Osteocyte (in vitro differentiated cells): ENCODE measurements around the gene MSANTD1. TPM values are rescaled to one million over a fixed set of nuclear protein-coding genes. Genes with fewer than 3 reads are reported as not detected.

Source experiments
- DNase-seq: peaks from one replicate; pipeline ENCODE4 v3.0.0; 2021; ENCODE audit warnings: mixed read lengths; ENCODE audit not compliant: unreplicated experiment; ENCODE audit errors: extremely low spot score
- H3K27ac Mint-ChIP-seq: one replicate; pipeline ENCODE4 v1.8.0; 2021; ENCODE audit warnings: mild to moderate bottlenecking, mixed read lengths; ENCODE audit not compliant: unreplicated experiment
- H3K27me3 Mint-ChIP-seq: one replicate; pipeline ENCODE4 v1.8.0; 2021; ENCODE audit warnings: mixed read lengths; ENCODE audit not compliant: unreplicated experiment
- H3K36me3 Mint-ChIP-seq: one replicate; pipeline ENCODE4 v1.8.0; 2021; ENCODE audit warnings: mixed read lengths; ENCODE audit not compliant: unreplicated experiment
- H3K4me1 Mint-ChIP-seq: one replicate; pipeline ENCODE4 v1.8.0; 2021; ENCODE audit warnings: mixed read lengths; ENCODE audit not compliant: unreplicated experiment
- H3K4me3 Mint-ChIP-seq: one replicate; pipeline ENCODE4 v1.8.0; 2021; ENCODE audit warnings: mild to moderate bottlenecking, moderate library complexity, mixed read lengths; ENCODE audit not compliant: unreplicated experiment
- H3K9me3 Mint-ChIP-seq: one replicate; pipeline ENCODE4 v1.8.0; 2021; ENCODE audit warnings: mixed read lengths; ENCODE audit not compliant: unreplicated experiment
- total RNA-seq: library from RNA; stranded (reverse); gene quantifications from 2 replicates; pipeline ENCODE4 v1.2.1, GENCODE V29; 2021
- TF ChIP-seq, protein P1 (sequence below): fragments of 200-600 bp; sonication (generic); IDR thresholded peaks from 2 replicates; pipeline ENCODE4 v1.5.0; 2021; ENCODE audit warnings: antibody characterized with exemption, mild to moderate bottlenecking, moderate library complexity

The MSANTD1 gene
- total RNA-seq, 1 donor from 2014 or later = 0.83 TPM

DNA sequence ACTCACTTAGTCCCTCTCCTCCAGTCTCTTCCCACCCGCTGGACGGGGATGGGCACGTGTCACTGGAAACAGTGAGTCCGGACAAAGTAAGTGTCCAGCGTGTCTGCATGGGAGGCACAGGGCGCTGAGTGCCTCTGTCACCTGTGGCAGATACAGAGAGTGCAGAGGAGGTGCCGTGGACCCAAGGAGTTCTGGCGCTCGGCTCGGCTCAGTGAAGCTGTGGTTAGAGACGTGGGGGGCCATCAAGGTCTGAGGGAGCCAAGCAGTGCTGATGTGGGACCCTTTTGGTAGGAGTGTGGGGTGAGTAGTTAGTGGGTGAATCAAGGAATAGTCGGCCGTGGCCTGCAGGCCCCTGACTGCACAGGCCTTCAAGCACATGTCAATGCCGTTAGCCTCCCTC, 40.1 kb upstream of the MSANTD1 start:
- Mint-ChIP-seq H3K27me3 (no peaks in the 10 kb centered on the region), H3K4me3 (no peak overlapping the region), H3K4me1 (no peaks in the 10 kb centered on the region), H3K9me3 (no peaks in the 10 kb centered on the region), H3K36me3 (peaks cover 56% of the 10 kb centered on the region), H3K27ac (no peak overlapping the region)
- no peak for DNase-seq
- TF ChIP-seq, protein P1, sequence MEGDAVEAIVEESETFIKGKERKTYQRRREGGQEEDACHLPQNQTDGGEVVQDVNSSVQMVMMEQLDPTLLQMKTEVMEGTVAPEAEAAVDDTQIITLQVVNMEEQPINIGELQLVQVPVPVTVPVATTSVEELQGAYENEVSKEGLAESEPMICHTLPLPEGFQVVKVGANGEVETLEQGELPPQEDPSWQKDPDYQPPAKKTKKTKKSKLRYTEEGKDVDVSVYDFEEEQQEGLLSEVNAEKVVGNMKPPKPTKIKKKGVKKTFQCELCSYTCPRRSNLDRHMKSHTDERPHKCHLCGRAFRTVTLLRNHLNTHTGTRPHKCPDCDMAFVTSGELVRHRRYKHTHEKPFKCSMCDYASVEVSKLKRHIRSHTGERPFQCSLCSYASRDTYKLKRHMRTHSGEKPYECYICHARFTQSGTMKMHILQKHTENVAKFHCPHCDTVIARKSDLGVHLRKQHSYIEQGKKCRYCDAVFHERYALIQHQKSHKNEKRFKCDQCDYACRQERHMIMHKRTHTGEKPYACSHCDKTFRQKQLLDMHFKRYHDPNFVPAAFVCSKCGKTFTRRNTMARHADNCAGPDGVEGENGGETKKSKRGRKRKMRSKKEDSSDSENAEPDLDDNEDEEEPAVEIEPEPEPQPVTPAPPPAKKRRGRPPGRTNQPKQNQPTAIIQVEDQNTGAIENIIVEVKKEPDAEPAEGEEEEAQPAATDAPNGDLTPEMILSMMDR = no peak

DNA sequence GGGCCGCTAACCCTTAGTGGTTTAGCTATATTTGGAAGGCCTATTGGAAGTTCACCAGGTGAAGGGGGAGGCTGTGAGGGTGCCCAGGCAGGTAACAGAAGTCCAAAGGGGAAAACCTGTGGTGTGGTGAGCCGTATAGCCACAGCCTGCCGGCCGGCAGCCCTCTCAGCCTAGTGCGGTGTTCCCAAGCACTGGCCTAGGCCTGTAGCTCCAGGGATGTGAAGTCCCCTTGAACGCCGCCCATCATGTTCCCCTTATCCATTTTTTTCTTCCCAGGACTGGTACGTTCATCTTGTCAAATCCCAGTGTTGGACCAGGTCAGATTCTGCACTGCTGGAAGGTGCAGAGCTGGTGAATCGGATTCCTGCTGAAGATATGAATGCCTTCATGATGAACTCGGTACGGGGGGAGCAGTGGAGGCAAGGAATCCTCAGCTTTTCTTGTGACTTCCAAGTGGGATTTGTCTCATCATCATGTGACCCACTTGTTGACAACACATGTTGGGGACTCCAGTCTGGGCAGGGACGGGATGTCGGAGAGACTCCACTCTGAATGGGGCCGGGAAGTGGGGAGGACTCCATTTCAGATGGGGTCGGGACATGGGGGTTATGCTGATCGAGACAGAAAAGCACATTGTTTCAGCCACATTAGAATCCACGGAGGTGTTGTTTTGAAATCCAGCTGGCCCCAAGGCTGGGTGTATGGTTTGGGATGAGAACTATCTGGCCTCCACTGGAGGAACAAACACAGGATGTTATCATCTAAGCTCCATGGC, 39.2 kb upstream of the MSANTD1 start:
- no peaks in the 10 kb centered on the region for H3K9me3 Mint-ChIP-seq
- H3K27me3 Mint-ChIP-seq = no peaks in the 10 kb centered on the region
- DNase-seq = no peak
- H3K4me3 Mint-ChIP-seq = no peak overlapping the region
- TF ChIP-seq, protein P1 = no peak
- H3K4me1 Mint-ChIP-seq = no peaks in the 10 kb centered on the region
- no peak overlapping the region for H3K27ac Mint-ChIP-seq
- H3K36me3 Mint-ChIP-seq = peaks cover 60% of the 10 kb centered on the region

DNA sequence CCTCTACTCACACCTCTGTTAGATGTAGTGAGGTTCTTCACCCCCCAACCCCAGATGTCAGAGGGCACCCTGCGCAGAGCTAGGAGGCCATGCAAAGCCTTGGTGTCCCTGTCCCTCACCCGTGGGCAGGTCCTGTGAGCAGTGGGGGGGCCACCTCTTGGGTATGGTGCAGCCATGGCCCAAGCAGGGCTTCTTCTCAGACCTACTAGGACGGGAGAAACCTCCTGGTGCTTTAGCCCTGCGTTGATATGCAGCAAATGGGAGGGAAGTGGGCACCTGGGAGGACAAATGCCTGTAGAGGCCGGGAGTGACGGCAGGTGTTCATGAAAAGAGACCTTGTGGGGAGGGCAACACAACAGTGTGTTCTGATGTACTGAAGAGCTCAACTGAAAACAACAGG, 38.5 kb upstream of the MSANTD1 start:
- H3K4me3 Mint-ChIP-seq = no peak overlapping the region
- peaks cover 60% of the 10 kb centered on the region for H3K36me3 Mint-ChIP-seq
- DNase-seq = no peak
- H3K4me1 Mint-ChIP-seq = no peaks in the 10 kb centered on the region
- no peaks in the 10 kb centered on the region for H3K27me3 Mint-ChIP-seq
- H3K9me3 Mint-ChIP-seq = no peaks in the 10 kb centered on the region
- TF ChIP-seq, protein P1 = no peak
- H3K27ac Mint-ChIP-seq = no peak overlapping the region

DNA sequence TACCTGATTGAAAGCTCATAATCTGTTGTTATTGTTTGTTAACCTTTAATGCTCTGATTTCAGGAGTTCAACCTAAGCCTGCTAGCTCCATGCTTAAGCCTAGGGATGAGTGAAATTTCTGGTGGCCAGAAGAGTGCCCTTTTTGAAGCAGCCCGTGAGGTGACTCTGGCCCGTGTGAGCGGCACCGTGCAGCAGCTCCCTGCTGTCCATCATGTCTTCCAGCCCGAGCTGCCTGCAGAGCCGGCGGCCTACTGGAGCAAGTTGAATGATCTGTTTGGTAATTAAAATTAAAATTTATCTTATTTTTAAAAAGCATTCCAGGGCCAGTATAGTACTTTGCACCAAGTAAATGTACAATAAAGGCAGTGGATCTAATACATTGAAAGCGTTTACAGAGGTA, 37.1 kb upstream of the MSANTD1 start:
- H3K36me3 Mint-ChIP-seq = peaks cover 54% of the 10 kb centered on the region
- TF ChIP-seq, protein P1 = no peak
- no peaks in the 10 kb centered on the region for H3K4me1 Mint-ChIP-seq
- DNase-seq = no peak
- H3K9me3 Mint-ChIP-seq = no peaks in the 10 kb centered on the region
- no peaks in the 10 kb centered on the region for H3K27me3 Mint-ChIP-seq
- H3K27ac Mint-ChIP-seq = no peak overlapping the region
- no peak overlapping the region for H3K4me3 Mint-ChIP-seq

DNA sequence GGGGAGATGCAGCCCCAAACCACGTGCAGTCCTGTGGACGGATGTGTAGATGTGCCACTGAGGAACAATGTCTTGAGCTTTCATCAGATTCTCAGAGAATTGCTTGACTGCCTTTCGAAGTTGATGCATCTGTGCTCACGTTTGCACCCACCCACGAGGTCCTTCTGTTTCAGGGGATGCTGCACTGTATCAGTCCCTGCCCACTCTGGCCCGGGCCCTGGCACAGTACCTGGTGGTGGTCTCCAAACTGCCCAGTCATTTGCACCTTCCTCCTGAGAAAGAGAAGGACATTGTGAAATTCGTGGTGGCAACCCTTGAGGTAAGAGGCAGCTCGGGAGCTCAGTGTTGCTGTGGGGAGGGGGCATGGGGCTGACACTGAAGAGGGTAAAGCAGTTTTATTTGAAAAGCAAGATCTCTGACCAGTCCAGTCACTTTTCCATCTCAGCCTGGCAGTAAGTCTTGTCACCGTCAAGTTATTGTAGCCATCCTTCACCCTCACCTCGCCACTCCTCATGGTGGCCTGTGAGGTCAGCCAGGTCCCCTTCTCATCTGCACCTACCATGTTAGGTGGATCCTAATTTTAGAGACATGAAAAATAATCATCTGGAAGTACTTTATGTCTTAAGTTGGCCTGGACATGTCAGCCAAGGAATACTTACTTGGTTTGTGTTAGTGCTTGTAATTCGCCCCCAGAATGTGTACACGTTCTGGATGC, 36.4 kb upstream of the MSANTD1 start:
- H3K36me3 Mint-ChIP-seq = peaks cover 52% of the 10 kb centered on the region
- no peaks in the 10 kb centered on the region for H3K9me3 Mint-ChIP-seq
- TF ChIP-seq, protein P1 = no peak
- no peak for DNase-seq
- no peaks in the 10 kb centered on the region for H3K4me1 Mint-ChIP-seq
- H3K27ac Mint-ChIP-seq = no peak overlapping the region
- no peaks in the 10 kb centered on the region for H3K27me3 Mint-ChIP-seq
- H3K4me3 Mint-ChIP-seq = no peak overlapping the region
